Measurements from ENCODE around the gene GRIA4.

GRIA4 gene

GRCh38 chr11:105911454-105911853 lies 301.6 kb downstream of the GRIA4 start:
- no peak for TF ChIP-seq FOXP2 (optimal IDR thresholded peaks at IDR 0.05; ENCODE audit: borderline replicate concordance, extremely low read depth, extremely low read length, insufficient read depth)
- no peak for TF ChIP-seq POLR2AphosphoS5 (IDR thresholded peaks at IDR 0.05; ENCODE audit: low read depth, low read length)
- no peak for TF ChIP-seq TAF1 (IDR thresholded peaks at IDR 0.05; ENCODE audit: borderline replicate concordance, insufficient read depth, low read length)
- TF ChIP-seq SIN3A (IDR thresholded peaks at IDR 0.05; ENCODE audit: borderline replicate concordance, insufficient read depth, low read length), result no peak
- TF ChIP-seq REST (IDR thresholded peaks at IDR 0.05; ENCODE audit: insufficient read depth in 1 of 2, low read depth in 2 of 2, low read length in 2 of 2), result no peak

DNA sequence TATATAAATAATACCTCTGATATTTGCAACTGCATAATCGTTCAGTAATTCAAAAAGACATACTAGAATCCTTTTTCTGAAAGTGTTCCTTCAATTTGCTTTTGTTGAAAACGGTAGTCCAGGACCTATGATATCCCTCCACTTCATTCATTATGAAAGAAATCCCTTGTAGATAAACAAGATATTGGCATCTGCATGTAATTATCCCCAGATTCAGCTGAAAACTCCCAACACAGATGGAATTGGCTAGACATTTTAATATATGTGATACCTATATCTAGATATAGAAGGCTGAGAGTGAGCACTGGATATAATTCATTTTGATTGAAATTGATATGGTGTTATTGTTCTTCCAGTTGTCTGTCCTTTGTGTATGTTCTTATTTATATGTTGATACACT lies 302.8 kb downstream of the GRIA4 start:
- no peak for TF ChIP-seq POLR2AphosphoS5 (IDR thresholded peaks at IDR 0.05; ENCODE audit: low read depth, low read length)
- no peak for TF ChIP-seq TAF1 (IDR thresholded peaks at IDR 0.05; ENCODE audit: borderline replicate concordance, insufficient read depth, low read length)
- no peak for TF ChIP-seq REST (IDR thresholded peaks at IDR 0.05; ENCODE audit: insufficient read depth in 1 of 2, low read depth in 2 of 2, low read length in 2 of 2)
- no peak for TF ChIP-seq SIN3A (IDR thresholded peaks at IDR 0.05; ENCODE audit: borderline replicate concordance, insufficient read depth, low read length)
- no peak for TF ChIP-seq FOXP2 (optimal IDR thresholded peaks at IDR 0.05; ENCODE audit: borderline replicate concordance, extremely low read depth, extremely low read length, insufficient read depth)

GRCh38 chr11:105915021-105915420 lies 305.1 kb downstream of the GRIA4 start:
- no peak for TF ChIP-seq TAF1 (IDR thresholded peaks at IDR 0.05; ENCODE audit: borderline replicate concordance, insufficient read depth, low read length)

- no peak for TF ChIP-seq FOXP2 (optimal IDR thresholded peaks at IDR 0.05; ENCODE audit: borderline replicate concordance, extremely low read depth, extremely low read length, insufficient read depth)
- TF ChIP-seq TAF1 (IDR thresholded peaks at IDR 0.05; ENCODE audit: borderline replicate concordance, insufficient read depth, low read length), result no peak
- TF ChIP-seq REST (IDR thresholded peaks at IDR 0.05; ENCODE audit: insufficient read depth in 1 of 2, low read depth in 2 of 2, low read length in 2 of 2), result no peak
- no peak for TF ChIP-seq SIN3A (IDR thresholded peaks at IDR 0.05; ENCODE audit: borderline replicate concordance, insufficient read depth, low read length)
- TF ChIP-seq POLR2AphosphoS5 (IDR thresholded peaks at IDR 0.05; ENCODE audit: low read depth, low read length), result no peak
Measured at GRCh38 chr11:105918039-105918438, 308.2 kb downstream of the GRIA4 start.

GRCh38 chr11:105918600-105918999 lies 308.7 kb downstream of the GRIA4 start:
- no peak for TF ChIP-seq REST (IDR thresholded peaks at IDR 0.05; ENCODE audit: insufficient read depth in 1 of 2, low read depth in 2 of 2, low read length in 2 of 2)
- no peak for TF ChIP-seq POLR2AphosphoS5 (IDR thresholded peaks at IDR 0.05; ENCODE audit: low read depth, low read length)
- no peak for TF ChIP-seq FOXP2 (optimal IDR thresholded peaks at IDR 0.05; ENCODE audit: borderline replicate concordance, extremely low read depth, extremely low read length, insufficient read depth)
- no peak for TF ChIP-seq TAF1 (IDR thresholded peaks at IDR 0.05; ENCODE audit: borderline replicate concordance, insufficient read depth, low read length)
- TF ChIP-seq SIN3A (IDR thresholded peaks at IDR 0.05; ENCODE audit: borderline replicate concordance, insufficient read depth, low read length), result no peak

Measured in PFSK-1 (cell line).